Esophagus muscularis mucosa (tissue), 4 donors: ENCODE results near the gene SMIM21. TPM values are rescaled to one million over a fixed set of nuclear protein-coding genes. Genes with fewer than 3 reads are reported as not detected.

Experiments
- DNase-seq: peaks from one replicate; pipeline ENCODE4 v3.0.0-alpha.2; 2017; ENCODE audit errors: extremely low spot score
- H3K27ac ChIP-seq, 4 donors: fragments of 200-600 bp; sonication (generic); replicated peaks in 1 of 4; 1 replicate in 3 of 4; 2 replicates in 1 of 4; pipeline ENCODE4 v1.5.1; 2016 to 2019; ENCODE audit warnings: mild to moderate bottlenecking in 1 of 4
- H3K27me3 ChIP-seq, 4 donors: fragments of 200-600 bp; sonication (generic); one replicate each; pipeline versions ENCODE4 v1.5.1 to v1.6.0; 2016 to 2019
- H3K36me3 ChIP-seq, 4 donors: fragments of 200-600 bp; sonication (generic); one replicate each; pipeline ENCODE4 v1.5.1; 2016 to 2019
- H3K4me1 ChIP-seq, 4 donors: fragments of 200-600 bp; sonication (generic); one replicate each; pipeline ENCODE4 v1.5.1; 2016 to 2019
- H3K4me3 ChIP-seq, 4 donors: fragments of 200-600 bp; sonication (generic); 1 replicate in 2 of 4; 2 replicates in 2 of 4; pipeline ENCODE4 v1.5.1; 2016 to 2019; ENCODE audit warnings: mild to moderate bottlenecking in 4 of 4, moderate library complexity in 1 of 4
- H3K9me3 ChIP-seq, 4 donors: fragments of 200-600 bp; sonication (generic); 1 replicate in 3 of 4; 2 replicates in 1 of 4; pipeline ENCODE4 v1.5.1; 2016 to 2019
- EP300 ChIP-seq: sonication (generic); formaldehyde crosslinking; IDR thresholded peaks from one replicate; pipeline ENCODE4 v1.6.1; 2017; ENCODE audit warnings: antibody characterized with exemption
- POLR2A ChIP-seq: fragments of 450-650 bp; IDR thresholded peaks from one replicate; pipeline ENCODE4 v1.6.1; 2017; ENCODE audit warnings: antibody characterized with exemption, moderate library complexity, mild to moderate bottlenecking, low read depth
- POLR2AphosphoS5 ChIP-seq, 2 donors: sonication (generic); formaldehyde crosslinking; IDR thresholded peaks; one replicate each; pipeline ENCODE4 v1.6.1; 2017; ENCODE audit warnings: antibody characterized with exemption in 2 of 2
- WGBS: methylation state at CpG from one replicate; pipeline ENCODE4 v1.1.5; 2018; 5-methylcytosine and 5-hydroxymethylcytosine counted together
- intact Hi-C: fragments of 100-400 bp; cut with DNase I; formaldehyde crosslinking; loops from one replicate; pipeline ENCODE4 v1.15.1; 2023
- total RNA-seq, 4 donors: library from RNA; depleted of rRNA; stranded (reverse); fragments of >200 nt; gene quantifications; one replicate each; pipeline versions ENCODE4 v1.1.0 to v1.2.1, GENCODE V29; 2016
- TF ChIP-seq, protein P1 (sequence below), 3 experiments: fragments of 200-600 bp in 2 of 3; fragments of 450-650 bp in 1 of 3; sonication (generic) in 2 of 3; IDR thresholded peaks; one replicate each; pipeline ENCODE4 v1.5.1; 2017 to 2019; ENCODE audit warnings: antibody characterized with exemption in 3 of 3, mild to moderate bottlenecking in 2 of 3, moderate library complexity in 1 of 3

Gene SMIM21
- total RNA-seq, 4 donors from 2014 or later = not detected

DNA sequence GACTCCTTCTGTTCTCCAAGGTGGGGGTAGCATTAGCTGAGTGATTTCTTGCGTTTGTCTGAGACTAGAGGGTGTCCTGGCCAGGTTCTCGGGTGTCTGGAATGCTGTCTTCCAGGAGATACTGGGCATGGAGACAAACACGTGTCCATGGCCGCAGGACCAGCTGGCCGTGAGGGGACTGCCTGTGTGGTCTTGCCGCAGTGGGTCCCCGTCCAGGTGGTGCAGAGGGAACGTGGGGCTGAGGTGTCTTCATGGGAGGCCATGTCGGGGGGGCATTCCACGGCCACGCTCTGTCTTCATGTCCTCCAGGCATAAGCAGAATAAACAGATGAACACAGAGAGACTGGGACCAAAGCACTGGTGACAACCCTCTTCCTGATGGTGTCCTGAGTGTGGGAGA, 66.6 kb downstream of the SMIM21 start:
- WGBS = 77% methylated on average over 11 of the region's 11 CpGs
- Histone ChIP-seq H3K4me3 (no peak overlapping the region), H3K27me3 (peaks cover 0 to 20% (median 0%) of the 10 kb centered on the region in 4 donors), H3K36me3 (no peaks in the 10 kb centered on the region), H3K4me1 (no peaks in the 10 kb centered on the region), H3K9me3 (no peaks in the 10 kb centered on the region), H3K27ac (no peak overlapping the region)
- TF ChIP-seq POLR2AphosphoS5 (IDR thresholded peaks at IDR 0.05) (no peak), POLR2A (no peak), EP300 (no peak)
- TF ChIP-seq, protein P1, sequence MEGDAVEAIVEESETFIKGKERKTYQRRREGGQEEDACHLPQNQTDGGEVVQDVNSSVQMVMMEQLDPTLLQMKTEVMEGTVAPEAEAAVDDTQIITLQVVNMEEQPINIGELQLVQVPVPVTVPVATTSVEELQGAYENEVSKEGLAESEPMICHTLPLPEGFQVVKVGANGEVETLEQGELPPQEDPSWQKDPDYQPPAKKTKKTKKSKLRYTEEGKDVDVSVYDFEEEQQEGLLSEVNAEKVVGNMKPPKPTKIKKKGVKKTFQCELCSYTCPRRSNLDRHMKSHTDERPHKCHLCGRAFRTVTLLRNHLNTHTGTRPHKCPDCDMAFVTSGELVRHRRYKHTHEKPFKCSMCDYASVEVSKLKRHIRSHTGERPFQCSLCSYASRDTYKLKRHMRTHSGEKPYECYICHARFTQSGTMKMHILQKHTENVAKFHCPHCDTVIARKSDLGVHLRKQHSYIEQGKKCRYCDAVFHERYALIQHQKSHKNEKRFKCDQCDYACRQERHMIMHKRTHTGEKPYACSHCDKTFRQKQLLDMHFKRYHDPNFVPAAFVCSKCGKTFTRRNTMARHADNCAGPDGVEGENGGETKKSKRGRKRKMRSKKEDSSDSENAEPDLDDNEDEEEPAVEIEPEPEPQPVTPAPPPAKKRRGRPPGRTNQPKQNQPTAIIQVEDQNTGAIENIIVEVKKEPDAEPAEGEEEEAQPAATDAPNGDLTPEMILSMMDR (IDR thresholded peaks at IDR 0.05) = no peak
- intact Hi-C loops = no loop called here
- no peak for DNase-seq

DNA sequence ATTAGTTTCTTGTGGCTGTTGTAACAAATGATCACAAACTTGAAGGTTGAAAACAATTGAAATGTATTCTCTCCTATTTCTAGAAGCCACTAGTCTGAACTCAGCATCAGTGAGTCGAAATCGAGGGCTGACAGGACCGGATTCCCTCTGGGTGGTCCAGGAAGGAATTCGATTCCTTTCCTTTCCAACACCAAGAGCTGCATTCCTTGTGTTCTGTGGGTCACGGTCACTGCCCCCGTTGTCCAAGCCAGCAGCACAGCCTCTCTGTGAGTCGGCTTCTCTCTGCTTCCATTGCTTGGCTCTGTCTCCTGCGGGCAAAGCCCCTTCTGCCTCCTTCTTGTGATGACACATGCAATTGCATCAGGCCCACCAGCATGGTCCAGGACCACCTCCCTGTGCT, 67.3 kb downstream of the SMIM21 start:
- intact Hi-C loops = no loop called here
- H3K27me3 ChIP-seq = peaks cover 0 to 20% (median 0%) of the 10 kb centered on the region in 4 donors
- no peak overlapping the region for H3K27ac ChIP-seq
- no peaks in the 10 kb centered on the region for H3K4me1 ChIP-seq
- WGBS = 70% methylated on average over 8 of the region's 8 CpGs
- TF ChIP-seq POLR2A (no peak), EP300 (no peak), POLR2AphosphoS5 (IDR thresholded peaks at IDR 0.05) (no peak)
- TF ChIP-seq, protein P1 (IDR thresholded peaks at IDR 0.05) = no peak
- H3K4me3 ChIP-seq = no peak overlapping the region
- no peak for DNase-seq
- H3K36me3 ChIP-seq = no peaks in the 10 kb centered on the region
- no peaks in the 10 kb centered on the region for H3K9me3 ChIP-seq

Other genes starting within 250 kb of the SMIM21 start
- 10 to 100 TPM in 3 of 4 donors, 1 to 10 TPM in 1; 9.6 to 27.5 (median 20.1) TPM for gene PTGR3, start 218.6 kb downstream of the SMIM21 start, total RNA-seq
- 10 to 100 TPM; 17.9 to 41.7 (median 32.2) TPM for gene TSHZ1, start 216.9 kb downstream of the SMIM21 start, total RNA-seq